H1 (cell line): Measurements from ENCODE around the gene GRIK1. TPM values are rescaled to one million over a fixed set of nuclear protein-coding genes. Genes with fewer than 3 reads are reported as not detected.
A peak's percentile ranks its signal among the peaks of the same experiment; 100 is the strongest.

Experiments
- CTCF ChIA-PET: fragments of 300-600 bp; sonication (Branson Sonifier 250); formaldehyde crosslinking; loops from one replicate; lab custom pipeline; 2021; ENCODE audit not compliant: partially characterized antibody; lab: Charles Lee
- POLR2A ChIA-PET: fragments of 300-600 bp; sonication (Branson Sonifier 250); formaldehyde crosslinking; loops from one replicate; lab custom pipeline; 2021; ENCODE audit warnings: inconsistent platforms; ENCODE audit not compliant: partially characterized antibody; lab: Charles Lee
- DNase-seq, 2 experiments: peaks; one replicate each; pipeline versions ENCODE4 v3.0.0 to v3.0.0-alpha.2; 2010 to 2022; ENCODE audit warnings: low spot score in 2 of 2, low read depth in 1 of 2, mixed read lengths in 1 of 2
- FAIRE-seq: peaks from 2 replicates; lab custom pipeline; 2011; peaks lifted over from hg19 to GRCh38; lab: Jason Lieb, UNC
- H2AFZ ChIP-seq: 2 replicates; pipeline ENCODE4 v1.8.1; 2012; ENCODE audit warnings: low read length, inconsistent platforms
- H2AK5ac ChIP-seq: 2 replicates; pipeline ENCODE4 v1.6.1; 2013; ENCODE audit warnings: low read depth, low read length
- H2BK120ac ChIP-seq: replicated peaks from 2 replicates; pipeline ENCODE3; 2013; ENCODE audit warnings: low read depth, low read length, inconsistent platforms
- H2BK12ac ChIP-seq: 2 replicates; pipeline ENCODE4 v1.6.1; 2013; ENCODE audit warnings: low read depth, low read length
- H2BK15ac ChIP-seq: 2 replicates; pipeline ENCODE4 v1.6.1; 2013; ENCODE audit warnings: low read length
- H2BK20ac ChIP-seq: 2 replicates; pipeline ENCODE4 v1.6.1; 2013; ENCODE audit warnings: low read length
- H2BK5ac ChIP-seq: 2 replicates; pipeline ENCODE4 v1.6.1; 2013; ENCODE audit warnings: low read depth, low read length
- H3K14ac ChIP-seq: 2 replicates; pipeline ENCODE4 v1.6.1; 2013; ENCODE audit warnings: inconsistent platforms; ENCODE audit not compliant: insufficient read length
- H3K18ac ChIP-seq: 2 replicates; pipeline ENCODE4 v1.6.1; 2013; ENCODE audit warnings: low read length; ENCODE audit errors: extremely low read depth
- H3K23ac ChIP-seq: 2 replicates; pipeline ENCODE4 v1.6.1; 2013; ENCODE audit warnings: inconsistent platforms; ENCODE audit not compliant: insufficient read length
- H3K23me2 ChIP-seq: 2 replicates; pipeline ENCODE4 v1.6.1; 2013; ENCODE audit warnings: low read depth, low read length
- H3K27ac ChIP-seq: 2 replicates; pipeline ENCODE4 v1.6.1; 2011; ENCODE audit warnings: low read depth, low read length, inconsistent platforms
- H3K27me3 ChIP-seq, 4 experiments: replicated peaks in 1 of 4; 1 replicate in 1 of 4; 2 replicates in 3 of 4; pipeline versions ENCODE4 v1.6.1 to v1.8.1; 2011 to 2013; ENCODE audit warnings: low read length in 3 of 4, mild to moderate bottlenecking in 3 of 4, inconsistent platforms in 2 of 4, mixed read lengths in 2 of 4, moderate library complexity in 1 of 4; ENCODE audit not compliant: control insufficient read depth in 3 of 4, insufficient read depth in 3 of 4; ENCODE audit errors: extremely low read depth in 1 of 4
- H3K36me3 ChIP-seq, 4 experiments: 2 replicates each; pipeline versions ENCODE4 v1.6.1 to v1.8.1; 2011 to 2013; ENCODE audit warnings: mild to moderate bottlenecking in 4 of 4, low read length in 3 of 4, moderate library complexity in 2 of 4, control low read depth in 1 of 4, inconsistent platforms in 1 of 4; ENCODE audit not compliant: insufficient read depth in 4 of 4, control insufficient read depth in 2 of 4
- H3K4ac ChIP-seq: replicated peaks from 2 replicates; pipeline ENCODE3; 2013; ENCODE audit warnings: low read length, low read depth, mixed read lengths, inconsistent platforms; ENCODE audit not compliant: insufficient read length
- H3K4me1 ChIP-seq, 4 experiments: replicated peaks in 1 of 4; 1 replicate in 1 of 4; 2 replicates in 3 of 4; pipeline versions ENCODE4 v1.6.1 to v1.8.1; 2011 to 2013; ENCODE audit warnings: low read length in 3 of 4, inconsistent platforms in 2 of 4, mixed read lengths in 1 of 4; ENCODE audit not compliant: insufficient read depth in 4 of 4, control insufficient read depth in 3 of 4
- H3K4me2 ChIP-seq, 2 experiments: 2 replicates each; pipeline versions ENCODE4 v1.6.1 to v1.8.1; 2011 to 2013; ENCODE audit warnings: low read depth in 2 of 2, low read length in 2 of 2, control low read depth in 1 of 2, inconsistent platforms in 1 of 2, mild to moderate bottlenecking in 1 of 2; ENCODE audit not compliant: insufficient read depth in 1 of 2
- H3K4me3 ChIP-seq, 4 experiments: fragments of 200-600, 300-600 bp in 1 of 4; sonication (generic), shearing (Covaris generic), sonication (Bioruptor Twin) in 1 of 4; 2 replicates each; pipeline versions ENCODE4 v1.5.1 to v1.8.1; 2011 to 2016; ENCODE audit warnings: low read length in 4 of 4, low read depth in 3 of 4, control low read depth in 2 of 4, inconsistent platforms in 2 of 4, mild to moderate bottlenecking in 2 of 4, mixed read lengths in 1 of 4, moderate library complexity in 1 of 4; ENCODE audit not compliant: insufficient read depth in 2 of 4; ENCODE audit errors: extremely low read depth in 1 of 4
- H3K56ac ChIP-seq: replicated peaks from 2 replicates; pipeline ENCODE3; 2013; ENCODE audit warnings: low read depth, mild to moderate bottlenecking, mixed read lengths, low read length, inconsistent platforms; ENCODE audit not compliant: insufficient read length
- H3K79me1 ChIP-seq: 2 replicates; pipeline ENCODE4 v1.6.1; 2013; ENCODE audit warnings: low read depth, low read length, control low read depth
- H3K79me2 ChIP-seq, 2 experiments: 2 replicates each; pipeline versions ENCODE4 v1.6.1 to v1.8.1; 2012 to 2013; ENCODE audit warnings: low read length in 2 of 2, mild to moderate bottlenecking in 2 of 2, inconsistent platforms in 1 of 2; ENCODE audit not compliant: insufficient read depth in 2 of 2, control insufficient read depth in 1 of 2
- H3K9ac ChIP-seq, 4 experiments: replicated peaks in 1 of 4; 1 replicate in 1 of 4; 2 replicates in 3 of 4; pipeline versions ENCODE4 v1.6.1 to v1.8.1; 2011 to 2013; ENCODE audit warnings: low read depth in 3 of 4, low read length in 3 of 4, control low read depth in 2 of 4, mild to moderate bottlenecking in 2 of 4, moderate library complexity in 2 of 4, inconsistent platforms in 1 of 4; ENCODE audit errors: extremely low read depth in 1 of 4
- H3K9me3 ChIP-seq, 2 experiments: 2 replicates each; pipeline versions ENCODE4 v1.6.1 to v1.8.1; 2012 to 2013; ENCODE audit warnings: mild to moderate bottlenecking in 2 of 2, moderate library complexity in 2 of 2, control low read depth in 1 of 2, inconsistent platforms in 1 of 2, low read depth in 1 of 2, low read length in 1 of 2, mixed read lengths in 1 of 2; ENCODE audit not compliant: insufficient read depth in 2 of 2
- H4K20me1 ChIP-seq, 2 experiments: replicated peaks in 1 of 2; 2 replicates each; pipeline versions ENCODE3 to v1.8.1; 2011 to 2013; ENCODE audit warnings: inconsistent platforms in 2 of 2, low read length in 2 of 2, mild to moderate bottlenecking in 1 of 2; ENCODE audit not compliant: insufficient read depth in 2 of 2, control insufficient read depth in 1 of 2
- H4K5ac ChIP-seq: 2 replicates; pipeline ENCODE4 v1.6.1; 2013; ENCODE audit warnings: low read length, low read depth, mixed read lengths, inconsistent platforms; ENCODE audit not compliant: insufficient read length
- H4K8ac ChIP-seq: 2 replicates; pipeline ENCODE4 v1.8.0; 2013; ENCODE audit warnings: mild to moderate bottlenecking, moderate library complexity, low read length, inconsistent platforms; ENCODE audit not compliant: insufficient read depth; ENCODE audit errors: extremely low read depth
- H4K91ac ChIP-seq: replicated peaks from 2 replicates; pipeline ENCODE3; 2013; ENCODE audit warnings: low read length, mixed read lengths, inconsistent platforms; ENCODE audit not compliant: insufficient read length
- ATF2 ChIP-seq: IDR thresholded peaks from 2 replicates; pipeline ENCODE4 v1.6.1; 2012; ENCODE audit warnings: low read length, inconsistent platforms
- BRCA1 ChIP-seq: IDR thresholded peaks from 2 replicates; pipeline ENCODE4 v1.6.1; 2012; ENCODE audit warnings: low read depth, low read length, improper control_type of control experiment
- CHD1 ChIP-seq: IDR thresholded peaks from 2 replicates; pipeline ENCODE4 v1.6.1; 2012; ENCODE audit warnings: low read depth, low read length, improper control_type of control experiment
- CTBP2 ChIP-seq: IDR thresholded peaks from 2 replicates; pipeline ENCODE4 v1.7.0; 2011; ENCODE audit warnings: borderline replicate concordance, mild to moderate bottlenecking, moderate library complexity, mixed read lengths, low read length; ENCODE audit not compliant: insufficient read depth, insufficient read length
- FOSL1 ChIP-seq: IDR thresholded peaks from 2 replicates; pipeline ENCODE4 v1.6.1; 2011; ENCODE audit warnings: mild to moderate bottlenecking, low read depth, low read length, moderate library complexity; ENCODE audit not compliant: insufficient read depth
- MAFK ChIP-seq: IDR thresholded peaks from 2 replicates; pipeline ENCODE4 v1.6.1; 2012; ENCODE audit warnings: low read depth, mild to moderate bottlenecking, improper control_type of control experiment, low read length
- NRF1 ChIP-seq: IDR thresholded peaks from 2 replicates; pipeline ENCODE4 v1.6.1; 2011; ENCODE audit warnings: mild to moderate bottlenecking, low read depth, low read length, improper control_type of control experiment
- TAF1 ChIP-seq: IDR thresholded peaks from 2 replicates; pipeline ENCODE4 v1.6.1; 2011; ENCODE audit warnings: mild to moderate bottlenecking, low read depth, low read length
- TAF7 ChIP-seq: optimal IDR thresholded peaks from 2 replicates; pipeline ENCODE3; 2011; ENCODE audit warnings: low read depth, mild to moderate bottlenecking, inconsistent platforms, low read length, moderate library complexity, borderline replicate concordance
- TEAD4 ChIP-seq: IDR thresholded peaks from 2 replicates; pipeline ENCODE4 v1.6.1; 2012; ENCODE audit warnings: low read depth, low read length, inconsistent platforms, mixed read lengths
- YY1 ChIP-seq: IDR thresholded peaks from 2 replicates; pipeline ENCODE4 v1.6.1; 2011; ENCODE audit warnings: low read depth, mild to moderate bottlenecking, low read length
- WGBS, 2 experiments: shearing (Covaris generic) in 1 of 2; methylation state at CpG; one replicate each; pipeline versions ENCODE4 v1.1.6 to v1.1.7; 2013 to 2015; ENCODE audit warnings: low lambda C conversion rate in 2 of 2, mixed read lengths in 2 of 2, inconsistent platforms in 1 of 2, low coverage in 1 of 2, missing lambda C conversion rate in 1 of 2; ENCODE audit not compliant: insufficient replicate concordance in 2 of 2, insufficient coverage in 1 of 2, insufficient read length in 1 of 2; ENCODE audit errors: extremely low coverage in 1 of 2, missing lambda C conversion rate in 1 of 2; 5-methylcytosine and 5-hydroxymethylcytosine counted together
- polyA plus RNA-seq, 7 experiments: library from polyadenylated mRNA; depleted of rRNA in 3 of 7; stranded (reverse) in 5 of 7; unstranded in 2 of 7; fragments of >200 nt in 5 of 7; fragments of 200-250 nt in 2 of 7; gene quantifications; 1 replicate in 5 of 7; 2 replicates in 1 of 7; 4 replicates in 1 of 7; pipeline versions ENCODE4 v1.2.1 to v1.2.3, GENCODE V29; 2011 to 2013; ENCODE audit warnings: missing spikeins in 2 of 7, mixed read lengths in 2 of 7
- total RNA-seq: library from RNA; stranded (reverse); fragmentation: NEBNext Ultra II Directional; extraction: Animal tissue kit (Norgen Biotek cat#: 25700); gene quantifications from 2 replicates; pipeline ENCODE4 v1.2.1, GENCODE V29; 2021

GRIK1 gene
- total and polyA plus RNA-seq, 2 of the 8 experiments (the other 6 are each of a cell fraction or from before 2014, with no cell fraction given): 0.11 to 0.32 TPM

DNA sequence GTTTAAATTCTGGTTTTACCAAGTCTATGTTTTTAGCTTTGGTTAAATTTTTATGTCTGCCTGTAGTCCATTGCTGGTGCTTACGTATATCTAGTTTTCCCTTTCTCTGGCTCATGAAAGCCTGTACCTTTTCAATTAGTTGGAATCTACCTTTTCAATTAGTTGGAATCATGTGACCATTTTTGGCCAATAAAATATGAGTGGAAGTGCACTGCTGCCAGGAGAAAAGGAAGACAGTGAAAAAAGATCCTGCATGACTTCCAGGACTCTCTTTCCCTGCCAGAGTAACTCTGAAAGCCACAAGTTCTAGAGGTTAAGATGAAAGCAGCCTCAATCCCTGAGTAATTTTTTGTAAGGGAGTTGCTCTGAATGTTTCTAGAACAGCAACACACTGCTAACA, 2.2 kb upstream of the GRIK1 start:
- H3K4ac ChIP-seq: no peak overlapping the region
- H2BK5ac ChIP-seq: no peak overlapping the region
- H3K18ac ChIP-seq: no peak overlapping the region
- H2AK5ac ChIP-seq: no peak overlapping the region
- no peak overlapping the region for H3K9ac ChIP-seq
- H2BK15ac ChIP-seq: no peak overlapping the region
- H3K23ac ChIP-seq: no peak overlapping the region
- peaks cover 0 to 1% (median under 1%) of the 10 kb centered on the region in 4 experiments; a peak in 2 of 7 replicates for H3K4me1 ChIP-seq
- no peak overlapping the region for H2BK20ac ChIP-seq
- no peak overlapping the region for H4K8ac ChIP-seq
- no peak overlapping the region for H3K27ac ChIP-seq
- 0 out of 2 replicates have a peak overlapping the region, but pooled peaks have one; percentile 30 for H2AFZ ChIP-seq
- ChIA-PET POLR2A (no interaction called here), CTCF (interaction anchor here (1.1 to 7.3 kb wide), 3 partner anchors 14 to 519 kb away, joined by 3 to 39 read pairs (median 3); no protein-coding TSS in a partner anchor)
- no peak overlapping the region for H3K4me3 ChIP-seq
- no peaks in the 10 kb centered on the region for H4K20me1 ChIP-seq
- no peak overlapping the region for H3K56ac ChIP-seq
- H2BK12ac ChIP-seq: no peak overlapping the region
- 86% methylated on average over 1 of the region's 1 CpG; no CpG with 5 or more reads in 1 of the 2 experiments for WGBS, 2 experiments
- H3K23me2 ChIP-seq: peaks cover 11% of the 10 kb centered on the region
- FAIRE-seq: no peak
- no peak overlapping the region for H4K91ac ChIP-seq
- H2BK120ac ChIP-seq: no peak overlapping the region
- H3K27me3 ChIP-seq: peaks cover 20 to 41% (median 35%) of the 10 kb centered on the region in 4 experiments
- no peaks in the 10 kb centered on the region for H3K79me2 ChIP-seq
- H3K79me1 ChIP-seq: no peaks in the 10 kb centered on the region
- TF ChIP-seq TAF1 (no peak), FOSL1 (no peak), TEAD4 (no peak), BRCA1 (no peak), TAF7 (no peak), NRF1 (no peak), CTBP2 (no peak), ATF2 (no peak), YY1 (no peak), MAFK (no peak), CHD1 (no peak)
- TF ChIP-seq, all 59 proteins: peak for 0
- H3K9me3 ChIP-seq: no peaks in the 10 kb centered on the region
- H4K5ac ChIP-seq: no peak overlapping the region
- no peaks in the 10 kb centered on the region for H3K36me3 ChIP-seq
- no peak for DNase-seq
- no peak overlapping the region for H3K4me2 ChIP-seq
- H3K14ac ChIP-seq: no peak overlapping the region
